GM12891 (cell line): ENCODE results near the gene PPARG.

Experiments used
- PAX5 ChIP-seq: IDR thresholded peaks from 2 replicates; pipeline ENCODE4 v1.6.1; 2011; ENCODE audit warnings: low read length, moderate library complexity, mild to moderate bottlenecking; ENCODE audit not compliant: insufficient read depth, severe bottlenecking
- POLR2A ChIP-seq: IDR thresholded peaks from 2 replicates; pipeline ENCODE4 v1.6.1; 2011; ENCODE audit warnings: low read depth, low read length, control low read depth
- POLR2AphosphoS5 ChIP-seq: IDR thresholded peaks from 2 replicates; pipeline ENCODE4 v1.6.1; 2011; ENCODE audit warnings: low read depth, low read length, control low read depth
- POU2F2 ChIP-seq: IDR thresholded peaks from 2 replicates; pipeline ENCODE4 v1.6.1; 2011; ENCODE audit warnings: low read depth, mild to moderate bottlenecking, control low read depth, low read length, moderate library complexity
- SPI1 ChIP-seq: IDR thresholded peaks from 2 replicates; pipeline ENCODE4 v1.6.1; 2011; ENCODE audit warnings: low read depth, low read length, control low read depth
- TAF1 ChIP-seq: IDR thresholded peaks from 2 replicates; pipeline ENCODE4 v1.6.1; 2011; ENCODE audit warnings: low read depth, low read length, control low read depth

- TF ChIP-seq POLR2AphosphoS5 (no peak), TAF1 (no peak), POLR2A (no peak), SPI1 (no peak), PAX5 (no peak), POU2F2 (no peak)
Measured at GRCh38 chr3:12302564-12302963, 13.7 kb downstream of the PPARG start.
